Epithelial cell of esophagus (primary cell): ENCODE data around the gene MBD3.

Source experiments
- DNase-seq: peaks from one replicate; pipeline ENCODE4 v3.0.0; 2010; ENCODE audit warnings: low read depth
- H3K4me3 ChIP-seq: 2 replicates; pipeline ENCODE4 v1.5.1; 2011; ENCODE audit warnings: mild to moderate bottlenecking, low read length, control low read depth
- TF ChIP-seq, protein P1 (sequence below): IDR thresholded peaks from 2 replicates; pipeline ENCODE4 v1.5.1; 2011; ENCODE audit warnings: low read depth, mild to moderate bottlenecking, low read length, control low read depth, inconsistent platforms; ENCODE audit not compliant: insufficient read depth; ENCODE audit errors: missing control alignments

The MBD3 gene

DNA sequence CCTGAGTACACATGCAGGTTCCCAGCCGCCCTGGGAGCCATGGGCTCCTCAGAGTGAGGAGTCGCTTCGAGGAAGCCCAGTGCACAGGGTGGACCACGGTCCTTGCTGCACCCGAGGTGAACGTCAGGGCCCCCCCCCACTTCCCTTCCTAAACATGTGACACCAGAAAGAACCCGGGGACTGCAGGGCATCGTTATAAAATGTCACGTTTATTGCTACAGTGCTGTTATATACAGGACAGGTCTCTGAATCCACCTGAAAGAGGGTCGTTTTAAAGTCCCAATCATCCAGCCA lies 16.4 kb upstream of the MBD3 start:
- TF ChIP-seq, protein P1, sequence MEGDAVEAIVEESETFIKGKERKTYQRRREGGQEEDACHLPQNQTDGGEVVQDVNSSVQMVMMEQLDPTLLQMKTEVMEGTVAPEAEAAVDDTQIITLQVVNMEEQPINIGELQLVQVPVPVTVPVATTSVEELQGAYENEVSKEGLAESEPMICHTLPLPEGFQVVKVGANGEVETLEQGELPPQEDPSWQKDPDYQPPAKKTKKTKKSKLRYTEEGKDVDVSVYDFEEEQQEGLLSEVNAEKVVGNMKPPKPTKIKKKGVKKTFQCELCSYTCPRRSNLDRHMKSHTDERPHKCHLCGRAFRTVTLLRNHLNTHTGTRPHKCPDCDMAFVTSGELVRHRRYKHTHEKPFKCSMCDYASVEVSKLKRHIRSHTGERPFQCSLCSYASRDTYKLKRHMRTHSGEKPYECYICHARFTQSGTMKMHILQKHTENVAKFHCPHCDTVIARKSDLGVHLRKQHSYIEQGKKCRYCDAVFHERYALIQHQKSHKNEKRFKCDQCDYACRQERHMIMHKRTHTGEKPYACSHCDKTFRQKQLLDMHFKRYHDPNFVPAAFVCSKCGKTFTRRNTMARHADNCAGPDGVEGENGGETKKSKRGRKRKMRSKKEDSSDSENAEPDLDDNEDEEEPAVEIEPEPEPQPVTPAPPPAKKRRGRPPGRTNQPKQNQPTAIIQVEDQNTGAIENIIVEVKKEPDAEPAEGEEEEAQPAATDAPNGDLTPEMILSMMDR: no peak
- DNase-seq: no peak
- H3K4me3 ChIP-seq: no peak overlapping the region

DNA sequence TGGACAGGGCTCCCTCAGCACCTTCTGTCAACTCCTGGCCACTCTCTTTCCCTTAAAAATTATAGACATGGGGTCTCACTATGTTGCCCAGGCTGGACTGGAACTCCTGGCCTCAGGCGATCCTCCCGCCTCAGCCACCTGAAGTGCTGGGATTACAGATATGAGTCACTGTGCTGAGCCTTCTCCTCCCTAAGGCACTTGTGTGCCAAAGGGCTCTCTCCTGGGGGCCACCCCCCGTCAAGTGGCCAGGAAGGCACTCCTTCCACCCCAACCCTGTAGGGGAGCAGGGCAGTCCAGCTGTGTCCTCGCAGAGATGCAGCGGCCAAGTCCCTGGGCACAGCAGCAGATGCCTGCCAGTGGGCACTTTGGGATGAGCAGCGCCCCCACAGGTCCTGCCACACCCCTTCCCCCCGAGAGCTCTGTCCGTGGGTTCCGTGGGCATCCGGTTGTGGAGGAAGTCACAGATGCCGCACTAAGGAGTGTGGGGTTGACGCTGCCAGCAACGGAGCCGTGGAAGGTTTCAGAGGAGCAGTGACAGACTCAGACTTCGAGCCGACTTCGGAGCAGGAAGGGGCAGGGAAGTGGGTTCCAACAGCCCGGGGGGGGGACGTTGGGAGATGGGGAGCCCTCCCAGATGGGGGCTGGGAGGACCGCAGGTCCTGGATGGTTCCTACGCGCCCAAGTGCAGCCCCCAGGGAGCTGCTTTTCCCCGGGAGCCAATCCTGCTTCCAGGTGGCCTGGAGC lies 15.9 kb upstream of the MBD3 start:
- H3K4me3 ChIP-seq: no peak overlapping the region
- DNase-seq: no peak
- TF ChIP-seq, protein P1: no peak

DNA sequence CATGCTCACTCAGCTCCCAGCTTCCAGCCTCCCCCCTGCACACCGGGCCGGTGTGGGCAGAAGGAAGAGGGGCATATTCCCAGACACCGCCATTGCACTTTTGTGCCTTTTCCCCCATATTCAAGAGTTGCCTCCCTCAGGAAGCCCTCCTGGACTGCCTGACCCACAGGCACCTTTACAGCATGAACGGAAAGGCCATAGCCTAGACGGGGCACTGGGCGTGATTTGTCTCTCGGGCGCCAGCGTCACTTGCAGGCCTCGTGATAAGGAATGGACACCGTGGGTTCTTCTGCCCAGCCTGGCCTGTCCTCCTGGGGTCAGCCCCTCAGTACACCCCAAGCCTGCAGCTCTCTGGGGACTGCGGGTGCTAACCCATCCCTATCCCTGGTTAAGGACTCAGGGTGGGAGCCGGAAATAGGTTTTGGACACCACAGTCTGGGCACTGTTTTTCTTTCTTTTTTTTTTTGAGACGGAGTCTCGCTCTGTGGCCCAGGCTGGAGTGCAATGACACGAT lies 13.5 kb upstream of the MBD3 start:
- TF ChIP-seq, protein P1: no peak
- DNase-seq: no peak
- peak overlapping the region; percentile 98 for H3K4me3 ChIP-seq

DNA sequence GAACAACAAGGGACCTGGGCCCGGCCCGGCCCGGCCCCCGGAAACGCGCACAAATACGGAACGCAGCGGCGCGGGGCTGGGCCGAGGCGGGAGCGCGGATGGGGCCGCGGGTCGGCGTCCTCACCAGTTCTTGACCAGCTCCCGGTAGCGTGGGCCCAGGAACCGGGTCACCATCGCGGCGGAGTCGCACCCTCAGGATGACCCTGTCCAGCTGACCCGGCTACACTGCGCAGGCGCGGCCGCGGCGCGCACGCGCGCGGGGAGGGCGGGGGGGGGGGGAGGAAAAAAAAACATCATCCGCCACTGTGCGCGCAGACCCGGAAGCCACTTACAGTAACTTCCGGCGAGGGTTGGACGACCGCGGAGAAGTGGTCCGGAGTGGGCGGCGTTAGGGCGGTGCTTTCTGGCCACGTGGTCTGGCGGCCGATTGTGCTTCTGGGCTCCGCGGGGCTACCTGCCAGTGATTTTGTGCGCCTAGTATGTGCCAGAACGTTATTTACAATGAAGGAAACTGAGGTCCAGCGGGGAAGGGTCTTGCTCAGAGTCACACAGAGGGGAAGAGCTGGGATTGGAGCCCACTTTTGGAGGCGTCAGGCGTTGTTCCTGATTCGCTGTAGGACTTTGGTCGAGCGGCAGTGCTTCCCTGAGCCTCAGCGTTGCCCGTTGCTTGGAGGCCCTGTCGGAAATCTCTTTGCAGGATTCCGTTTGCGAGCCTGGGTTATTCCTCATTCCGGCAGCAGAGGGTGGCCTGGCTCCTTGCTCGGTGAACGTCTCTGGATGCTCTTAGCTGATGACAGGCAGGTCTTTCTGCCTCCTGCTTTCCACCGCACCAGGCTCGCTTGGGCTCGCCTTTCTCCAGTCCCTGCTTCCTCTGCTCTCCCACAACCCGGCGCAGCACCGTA lies 12.8 kb upstream of the MBD3 start, which contains the start of gene UQCR11:
TSS of gene UQCR11 (minus strand) at position 227 of the 902 bp plus-strand sequence. CDS start at position 174, 53 bp downstream.
- H3K4me3 ChIP-seq: peak within 1 kb of the TSS; percentile 98
- TF ChIP-seq, protein P1: peak; percentile 70

DNA sequence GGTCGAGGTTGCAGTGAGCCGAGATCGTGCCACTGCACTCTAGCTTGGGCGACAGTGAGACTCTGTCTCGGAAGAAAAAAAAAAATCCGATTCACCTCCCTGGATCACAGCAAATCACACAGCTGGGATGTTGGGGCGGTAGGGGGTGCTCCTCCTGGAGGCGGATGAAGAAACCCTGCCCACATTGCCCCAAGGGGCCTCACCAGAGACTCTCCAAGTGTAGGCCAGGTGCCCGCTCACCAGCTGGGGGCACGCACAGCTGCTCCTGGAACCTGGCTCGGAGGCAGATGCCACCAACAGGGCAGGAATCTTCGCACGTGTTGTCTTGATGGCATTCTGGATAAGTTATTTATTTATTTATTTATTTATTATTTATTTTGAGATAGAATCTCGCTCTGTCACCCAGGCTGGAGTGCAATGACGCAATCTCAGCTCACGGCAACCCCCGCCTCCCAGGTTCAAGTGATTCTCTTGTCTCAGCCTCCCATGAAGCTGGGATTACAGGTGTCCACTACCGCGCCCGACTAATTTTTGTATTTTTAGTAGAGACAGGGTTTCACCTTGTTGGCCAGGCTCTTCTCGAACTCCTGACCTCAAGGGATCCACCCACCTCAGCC lies 9.5 kb upstream of the MBD3 start:
- no peak for DNase-seq
- TF ChIP-seq, protein P1: no peak
- no peak overlapping the region for H3K4me3 ChIP-seq

More for the DNA sequence above, 12.8 kb upstream of the MBD3 start, which contains the start of gene UQCR11:
- DNase-seq: peak; percentile 95

DNA sequence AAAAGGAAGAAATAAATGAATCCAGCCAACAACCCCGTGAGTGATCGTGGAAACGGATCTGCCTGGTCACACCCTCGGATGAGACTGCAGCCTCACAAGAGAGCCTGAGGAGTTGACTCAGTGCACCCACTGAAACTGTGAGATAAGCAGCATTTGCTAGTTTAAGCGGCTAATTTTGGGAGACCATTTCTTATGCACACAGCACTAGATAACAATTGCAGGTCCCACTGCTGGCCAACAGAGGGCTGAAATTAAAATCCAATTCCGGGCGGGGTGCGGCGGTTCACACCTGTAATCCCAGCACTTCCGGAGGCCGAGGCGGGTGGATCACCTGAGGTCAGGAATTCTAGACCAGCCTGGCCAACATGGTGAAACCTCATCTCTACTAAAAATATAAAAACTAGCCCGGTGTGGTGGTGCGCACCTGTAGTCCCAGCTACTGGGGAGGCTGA lies 9.0 kb upstream of the MBD3 start:
- TF ChIP-seq, protein P1: no peak
- DNase-seq: no peak
- no peak overlapping the region for H3K4me3 ChIP-seq
